GM12874 (cell line): ENCODE measurements around the gene SORCS1.

Experiments used
- CTCF ChIP-seq: IDR thresholded peaks from 2 replicates; pipeline ENCODE4 v1.5.1; 2011; ENCODE audit warnings: low read depth, mild to moderate bottlenecking, control low read depth, low read length, moderate library complexity; ENCODE audit not compliant: insufficient read depth

The SORCS1 gene

DNA sequence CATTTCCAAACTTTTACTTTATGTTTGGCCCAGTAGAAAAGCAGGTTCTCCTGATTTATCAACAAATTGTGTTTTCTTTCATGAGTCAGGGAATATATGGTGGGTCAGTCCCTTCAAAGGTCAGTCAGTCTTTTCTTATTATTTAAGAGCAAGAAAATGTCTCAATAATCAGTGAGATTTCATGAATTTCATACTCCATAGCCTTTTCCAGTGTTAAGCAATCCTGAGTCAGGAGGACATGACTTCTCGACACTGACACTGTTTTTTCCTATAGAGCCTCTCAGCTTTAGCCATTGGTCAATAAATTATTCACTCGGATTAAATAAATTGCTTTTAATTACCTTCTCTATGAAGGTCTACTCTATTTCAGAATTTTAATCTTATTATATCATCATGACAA lies 334.5 kb downstream of the SORCS1 start:
- TF ChIP-seq CTCF = no peak

DNA sequence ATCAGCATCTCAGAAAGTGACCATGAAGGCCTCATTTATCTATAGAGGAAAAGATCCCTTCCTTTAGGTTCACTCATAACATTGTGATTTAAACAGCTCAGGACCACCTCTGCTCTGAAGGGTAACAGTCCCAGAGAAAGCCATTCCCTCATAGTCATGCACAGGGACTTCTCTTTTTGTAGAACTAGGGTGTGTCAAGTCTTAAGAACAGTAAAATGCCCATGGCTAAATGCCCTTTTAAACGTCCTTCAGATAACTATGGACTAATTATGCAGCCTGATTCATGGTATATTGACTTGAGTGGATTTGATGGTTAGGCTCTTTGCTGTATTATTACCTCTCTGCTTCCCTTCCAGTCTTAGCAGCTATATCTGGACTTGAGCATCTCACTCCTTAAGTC lies 337.8 kb downstream of the SORCS1 start:
- no peak for TF ChIP-seq CTCF

- no peak for TF ChIP-seq CTCF
Measured at GRCh38 chr10:106825576-106826364, 338.7 kb downstream of the SORCS1 start.

DNA sequence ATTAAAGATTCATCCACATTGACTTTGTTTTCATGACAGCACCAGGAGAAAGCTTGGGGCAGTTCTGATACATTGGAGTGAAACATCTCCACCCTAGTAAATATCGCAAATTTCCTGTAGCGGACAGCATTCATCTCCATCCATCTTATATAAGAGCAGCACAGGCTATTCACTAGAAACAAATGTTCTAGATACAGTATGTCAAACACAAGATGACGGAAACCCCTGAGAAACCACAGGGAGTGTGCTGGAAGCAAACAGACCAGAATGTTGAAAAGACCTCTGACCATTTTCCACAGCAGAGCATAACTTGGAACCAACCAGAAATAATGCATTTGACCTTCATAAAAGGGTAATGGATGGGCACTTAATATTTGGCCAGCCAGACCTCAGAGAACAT lies 343.9 kb downstream of the SORCS1 start:
- no peak for TF ChIP-seq CTCF

- TF ChIP-seq CTCF = no peak
Measured at GRCh38 chr10:106819490-106819889, 345.0 kb downstream of the SORCS1 start.

- no peak for TF ChIP-seq CTCF
Measured at GRCh38 chr10:106816318-106817085, 348.0 kb downstream of the SORCS1 start.

- TF ChIP-seq CTCF = no peak
Measured at GRCh38 chr10:106815427-106816043, 349.0 kb downstream of the SORCS1 start.
